HL-60 (cell line): ENCODE results near the gene KCNQ5.

Experiments used
- GABPA ChIP-seq: IDR thresholded peaks from 2 replicates; pipeline ENCODE4 v1.6.1; 2012; ENCODE audit warnings: low read depth
- POLR2AphosphoS5 ChIP-seq: IDR thresholded peaks from 2 replicates; pipeline ENCODE4 v1.6.1; 2012; ENCODE audit warnings: low read depth
- TF ChIP-seq, protein P1 (sequence below): IDR thresholded peaks from one replicate; pipeline ENCODE4 v1.5.1; 2011; ENCODE audit warnings: low read length, control low read depth, inconsistent platforms; ENCODE audit not compliant: insufficient read depth

DNA sequence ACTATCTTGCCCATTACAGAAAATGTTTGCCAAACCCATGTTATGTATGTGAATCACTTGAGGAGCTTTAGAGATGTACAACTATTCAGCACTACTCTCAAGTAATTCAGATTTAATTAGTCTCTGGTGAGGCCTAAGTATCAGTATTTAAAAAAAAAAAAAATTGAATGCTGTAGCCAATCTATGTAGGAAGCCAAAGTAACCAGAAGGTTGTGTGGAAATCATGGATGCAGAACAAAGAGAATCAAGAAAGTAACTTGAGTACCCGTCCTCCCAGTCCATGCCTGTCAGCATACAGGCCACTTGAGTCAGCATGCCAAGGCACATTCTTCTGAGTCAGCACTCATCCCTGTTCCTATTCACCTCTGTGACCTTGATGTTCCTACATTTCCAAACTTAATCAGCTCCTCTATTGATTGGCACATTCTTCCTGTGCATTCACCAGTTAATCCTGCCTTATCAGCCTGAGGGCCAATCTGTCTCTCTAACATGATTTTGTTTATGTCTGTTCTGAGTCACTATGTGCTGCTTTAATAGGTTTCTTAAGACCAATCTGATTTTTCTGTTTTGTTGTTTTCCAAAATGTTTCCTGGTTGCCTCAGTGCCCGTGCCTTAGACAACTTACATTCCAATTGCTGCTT lies 165.6 kb downstream of the KCNQ5 start:
- TF ChIP-seq, protein P1, sequence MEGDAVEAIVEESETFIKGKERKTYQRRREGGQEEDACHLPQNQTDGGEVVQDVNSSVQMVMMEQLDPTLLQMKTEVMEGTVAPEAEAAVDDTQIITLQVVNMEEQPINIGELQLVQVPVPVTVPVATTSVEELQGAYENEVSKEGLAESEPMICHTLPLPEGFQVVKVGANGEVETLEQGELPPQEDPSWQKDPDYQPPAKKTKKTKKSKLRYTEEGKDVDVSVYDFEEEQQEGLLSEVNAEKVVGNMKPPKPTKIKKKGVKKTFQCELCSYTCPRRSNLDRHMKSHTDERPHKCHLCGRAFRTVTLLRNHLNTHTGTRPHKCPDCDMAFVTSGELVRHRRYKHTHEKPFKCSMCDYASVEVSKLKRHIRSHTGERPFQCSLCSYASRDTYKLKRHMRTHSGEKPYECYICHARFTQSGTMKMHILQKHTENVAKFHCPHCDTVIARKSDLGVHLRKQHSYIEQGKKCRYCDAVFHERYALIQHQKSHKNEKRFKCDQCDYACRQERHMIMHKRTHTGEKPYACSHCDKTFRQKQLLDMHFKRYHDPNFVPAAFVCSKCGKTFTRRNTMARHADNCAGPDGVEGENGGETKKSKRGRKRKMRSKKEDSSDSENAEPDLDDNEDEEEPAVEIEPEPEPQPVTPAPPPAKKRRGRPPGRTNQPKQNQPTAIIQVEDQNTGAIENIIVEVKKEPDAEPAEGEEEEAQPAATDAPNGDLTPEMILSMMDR, result no peak
- TF ChIP-seq POLR2AphosphoS5, result no peak
- TF ChIP-seq GABPA, result no peak
